ENCODE measurements around the gene EVL.

DNA sequence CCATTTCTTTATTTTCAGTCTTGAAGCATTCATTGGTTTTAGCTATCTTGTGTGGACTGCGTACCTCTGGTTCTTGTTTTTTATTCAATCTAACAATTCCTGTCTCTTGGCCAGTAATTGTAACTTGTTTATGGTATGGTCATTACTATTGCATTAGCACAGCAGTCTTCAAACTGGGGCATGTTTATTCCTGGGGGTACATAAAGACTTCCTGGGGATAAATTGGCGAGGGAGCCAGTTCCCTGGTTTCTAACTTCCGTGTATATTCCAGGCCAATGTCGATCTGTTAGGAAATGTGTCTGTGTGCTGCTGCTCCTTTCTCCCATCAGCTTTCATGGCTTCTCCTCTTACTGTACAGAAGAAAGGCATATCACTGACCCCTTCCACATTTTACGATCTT, 13.7 kb upstream of the EVL start:
- no peak for TF ChIP-seq EZH2 (IDR thresholded peaks at IDR 0.05; ENCODE audit: borderline replicate concordance, low read depth, low read length, poor library complexity, severe bottlenecking)
- TF ChIP-seq, protein P1, sequence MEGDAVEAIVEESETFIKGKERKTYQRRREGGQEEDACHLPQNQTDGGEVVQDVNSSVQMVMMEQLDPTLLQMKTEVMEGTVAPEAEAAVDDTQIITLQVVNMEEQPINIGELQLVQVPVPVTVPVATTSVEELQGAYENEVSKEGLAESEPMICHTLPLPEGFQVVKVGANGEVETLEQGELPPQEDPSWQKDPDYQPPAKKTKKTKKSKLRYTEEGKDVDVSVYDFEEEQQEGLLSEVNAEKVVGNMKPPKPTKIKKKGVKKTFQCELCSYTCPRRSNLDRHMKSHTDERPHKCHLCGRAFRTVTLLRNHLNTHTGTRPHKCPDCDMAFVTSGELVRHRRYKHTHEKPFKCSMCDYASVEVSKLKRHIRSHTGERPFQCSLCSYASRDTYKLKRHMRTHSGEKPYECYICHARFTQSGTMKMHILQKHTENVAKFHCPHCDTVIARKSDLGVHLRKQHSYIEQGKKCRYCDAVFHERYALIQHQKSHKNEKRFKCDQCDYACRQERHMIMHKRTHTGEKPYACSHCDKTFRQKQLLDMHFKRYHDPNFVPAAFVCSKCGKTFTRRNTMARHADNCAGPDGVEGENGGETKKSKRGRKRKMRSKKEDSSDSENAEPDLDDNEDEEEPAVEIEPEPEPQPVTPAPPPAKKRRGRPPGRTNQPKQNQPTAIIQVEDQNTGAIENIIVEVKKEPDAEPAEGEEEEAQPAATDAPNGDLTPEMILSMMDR (conservative IDR thresholded peaks at IDR 0.05; ENCODE audit: low read depth, low read length), result no peak
